Peyer's patch (tissue), 4 donors: Measurements from ENCODE around the gene PDE6B. TPM values are rescaled to one million over a fixed set of nuclear protein-coding genes. Genes with fewer than 3 reads are reported as not detected.
A peak's percentile ranks its signal among the peaks of the same experiment; 100 is the strongest.

Experiments used
- DNase-seq, 3 donors: peaks; one replicate each; pipeline ENCODE4 v3.0.0-alpha.2; 2017 to 2019
- H3K27ac ChIP-seq, 4 donors: fragments of 200-600 bp; sonication (generic); one replicate each; pipeline ENCODE4 v1.5.1; 2016 to 2019
- H3K27me3 ChIP-seq, 2 donors: fragments of 200-600 bp; sonication (generic); one replicate each; pipeline ENCODE4 v1.5.1; 2019
- H3K36me3 ChIP-seq, 3 donors: fragments of 200-600 bp; sonication (generic); one replicate each; pipeline ENCODE4 v1.5.1; 2016 to 2019
- H3K4me1 ChIP-seq, 4 donors: fragments of 200-600 bp; sonication (generic); one replicate each; pipeline ENCODE4 v1.5.1; 2016 to 2019
- H3K4me3 ChIP-seq, 4 donors: fragments of 200-600 bp; sonication (generic); 1 replicate in 3 of 4; 2 replicates in 1 of 4; pipeline ENCODE4 v1.5.1; 2016 to 2019; ENCODE audit warnings: mild to moderate bottlenecking in 1 of 4
- H3K9me3 ChIP-seq, 4 donors: fragments of 200-600 bp; sonication (generic); one replicate each; pipeline ENCODE4 v1.5.1; 2016 to 2019; ENCODE audit warnings: mild to moderate bottlenecking in 1 of 4
- CTCF ChIP-seq, 6 experiments: fragments of 450-650 bp in 4 of 6; fragments of 200-600 bp in 2 of 6; sonication (generic) in 1 of 6; IDR thresholded peaks; one replicate each; pipeline ENCODE4 v1.5.1; 2017 to 2019; ENCODE audit warnings: antibody characterized with exemption in 6 of 6, mild to moderate bottlenecking in 3 of 6, moderate library complexity in 1 of 6
- POLR2A ChIP-seq, 2 donors: fragments of 450-650 bp; IDR thresholded peaks; one replicate each; pipeline ENCODE4 v1.5.1; 2017; ENCODE audit warnings: antibody characterized with exemption in 2 of 2, mild to moderate bottlenecking in 2 of 2, moderate library complexity in 2 of 2
- total RNA-seq, 4 donors: library from RNA; depleted of rRNA; stranded (reverse); fragments of >200 nt; gene quantifications; one replicate each; pipeline ENCODE4 v1.1.0, GENCODE V29; 2016

Gene PDE6B
- total RNA-seq, 4 donors from 2014 or later, result 0.27 to 1.8 (median 1.4) TPM; not detected in 1

GRCh38 chr4:706834-707598, 81.6 kb downstream of the PDE6B start:
- Histone ChIP-seq H3K4me1 (peaks cover 3 to 29% (median 17%) of the 10 kb centered on the region in 4 donors), H3K27me3 (no peaks in the 10 kb centered on the region), H3K9me3 (no peaks in the 10 kb centered on the region), H3K36me3 (no peaks in the 10 kb centered on the region), H3K27ac (no peak overlapping the region), H3K4me3 (peak overlapping the region; percentile 78 to 99 (median 95))
- TF ChIP-seq CTCF (IDR thresholded peaks at IDR 0.05), result no peak
- TF ChIP-seq POLR2A (IDR thresholded peaks at IDR 0.05), result no peak
- no peak for DNase-seq

- H3K4me1 ChIP-seq, result peaks cover 3 to 29% (median 17%) of the 10 kb centered on the region in 4 donors
- H3K4me3 ChIP-seq, result peak overlapping the region in 1 of 4 donors; percentile 99
- H3K9me3 ChIP-seq, result no peaks in the 10 kb centered on the region
- no peak for DNase-seq
- H3K36me3 ChIP-seq, result no peaks in the 10 kb centered on the region
- no peaks in the 10 kb centered on the region for H3K27me3 ChIP-seq
- TF ChIP-seq POLR2A (IDR thresholded peaks at IDR 0.05) (no peak), CTCF (IDR thresholded peaks at IDR 0.05) (no peak)
- H3K27ac ChIP-seq, result no peak overlapping the region
These were observed 82.7 kb downstream of the PDE6B start for GRCh38 chr4:707929-708630.

- no peaks in the 10 kb centered on the region for H3K9me3 ChIP-seq
- H3K36me3 ChIP-seq, result no peaks in the 10 kb centered on the region
- H3K4me1 ChIP-seq, result peaks cover 3 to 29% (median 17%) of the 10 kb centered on the region in 4 donors
- H3K27me3 ChIP-seq, result no peaks in the 10 kb centered on the region
- no peak for DNase-seq
- TF ChIP-seq CTCF (IDR thresholded peaks at IDR 0.05), result no peak
- no peak for TF ChIP-seq POLR2A (IDR thresholded peaks at IDR 0.05)
- H3K4me3 ChIP-seq, result no peak overlapping the region
- no peak overlapping the region for H3K27ac ChIP-seq
These were observed 83.2 kb downstream of the PDE6B start for GRCh38 chr4:708631-708933.

GRCh38 chr4:709348-709747, 84.0 kb downstream of the PDE6B start:
- H3K27me3 ChIP-seq, result no peaks in the 10 kb centered on the region
- DNase-seq, result no peak
- no peak overlapping the region for H3K4me3 ChIP-seq
- peaks cover 0 to 5% (median 0%) of the 10 kb centered on the region in 3 donors for H3K36me3 ChIP-seq
- no peak for TF ChIP-seq POLR2A (IDR thresholded peaks at IDR 0.05)
- no peak for TF ChIP-seq CTCF (IDR thresholded peaks at IDR 0.05)
- H3K9me3 ChIP-seq, result no peaks in the 10 kb centered on the region
- no peak overlapping the region for H3K27ac ChIP-seq
- peaks cover 3 to 33% (median 17%) of the 10 kb centered on the region in 4 donors for H3K4me1 ChIP-seq

- Histone ChIP-seq H3K36me3 (peaks cover 0 to 9% (median 0%) of the 10 kb centered on the region in 3 donors), H3K27ac (no peak overlapping the region), H3K4me1 (peaks cover 1 to 36% (median 15%) of the 10 kb centered on the region in 4 donors), H3K27me3 (no peaks in the 10 kb centered on the region), H3K9me3 (no peaks in the 10 kb centered on the region), H3K4me3 (no peak overlapping the region)
- no peak for DNase-seq
- no peak for TF ChIP-seq POLR2A (IDR thresholded peaks at IDR 0.05)
- TF ChIP-seq CTCF (IDR thresholded peaks at IDR 0.05), result no peak
These were observed 84.7 kb downstream of the PDE6B start for GRCh38 chr4:710116-710515.
